HEK293T (cell line): ENCODE results near the gene ATXN7.

Source experiments
- CTCF ChIA-PET: fragments of 350-600 bp; formaldehyde crosslinking; extraction: SDS; loops from one replicate; lab custom pipeline; 2021; ENCODE audit warnings: antibody characterized with exemption, inconsistent platforms; lab: Yijun Ruan, JAX
- POLR2A ChIA-PET: fragments of 350-600 bp; formaldehyde crosslinking; extraction: SDS; loops from one replicate; lab custom pipeline; 2020; ENCODE audit warnings: antibody characterized with exemption, inconsistent platforms; lab: Yijun Ruan, JAX
- DNase-seq: peaks from one replicate; pipeline ENCODE4 v3.0.0; 2012; ENCODE audit warnings: mixed read lengths; ENCODE audit errors: extremely low spot score
- ARNT ChIP-seq: fragments of 450-650 bp; IDR thresholded peaks from 2 replicates; pipeline ENCODE4 v1.6.1; 2017; ENCODE audit warnings: mild to moderate bottlenecking
- BHLHE40 ChIP-seq: fragments of 450-650 bp; IDR thresholded peaks from 2 replicates; pipeline ENCODE4 v1.6.1; 2016; ENCODE audit warnings: mild to moderate bottlenecking, moderate library complexity, borderline replicate concordance
- CTBP1 ChIP-seq: fragments of 450-650 bp; IDR thresholded peaks from 2 replicates; pipeline ENCODE4 v1.6.1; 2016; ENCODE audit warnings: borderline replicate concordance
- ELF4 ChIP-seq: fragments of 450-650 bp; IDR thresholded peaks from 2 replicates; pipeline ENCODE4 v1.6.1; 2017; ENCODE audit warnings: antibody characterized with exemption
- FOXA1 ChIP-seq: fragments of 450-650 bp; IDR thresholded peaks from 2 replicates; pipeline ENCODE4 v1.6.1; 2016; ENCODE audit warnings: mild to moderate bottlenecking
- FOXK2 ChIP-seq: fragments of 450-650 bp; IDR thresholded peaks from 2 replicates; pipeline ENCODE4 v1.6.1; 2016; ENCODE audit warnings: mild to moderate bottlenecking
- FOXM1 ChIP-seq: fragments of 450-650 bp; IDR thresholded peaks from 2 replicates; pipeline ENCODE4 v1.6.1; 2017; ENCODE audit warnings: mild to moderate bottlenecking, borderline replicate concordance
- HDGF ChIP-seq: fragments of 450-650 bp; IDR thresholded peaks from 2 replicates; pipeline ENCODE4 v1.6.1; 2017; ENCODE audit warnings: antibody characterized with exemption, borderline replicate concordance
- L3MBTL2 ChIP-seq: fragments of 450-650 bp; conservative IDR thresholded peaks from 2 replicates; pipeline ENCODE4 v1.6.1; 2016; ENCODE audit warnings: mild to moderate bottlenecking
- LEF1 ChIP-seq: fragments of 450-650 bp; IDR thresholded peaks from 2 replicates; pipeline ENCODE4 v1.6.1; 2017; ENCODE audit warnings: mild to moderate bottlenecking, borderline replicate concordance
- NFRKB ChIP-seq: fragments of 450-650 bp; IDR thresholded peaks from 2 replicates; pipeline ENCODE4 v1.6.1; 2016; ENCODE audit warnings: mild to moderate bottlenecking, moderate library complexity
- SP1 ChIP-seq: fragments of 450-650 bp; IDR thresholded peaks from 2 replicates; pipeline ENCODE4 v1.6.1; 2017
- SUZ12 ChIP-seq: fragments of 450-650 bp; IDR thresholded peaks from 2 replicates; pipeline ENCODE4 v1.6.1; 2016; ENCODE audit warnings: mild to moderate bottlenecking
- TARDBP ChIP-seq: fragments of 450-650 bp; IDR thresholded peaks from 2 replicates; pipeline ENCODE4 v1.6.1; 2016
- ZNF384 ChIP-seq: fragments of 450-650 bp; IDR thresholded peaks from 2 replicates; pipeline ENCODE4 v1.6.1; 2016
- TF ChIP-seq, protein P1 (sequence below): fragments of 450-650 bp; IDR thresholded peaks from 2 replicates; pipeline ENCODE4 v1.6.1; 2016

The ATXN7 gene

DNA sequence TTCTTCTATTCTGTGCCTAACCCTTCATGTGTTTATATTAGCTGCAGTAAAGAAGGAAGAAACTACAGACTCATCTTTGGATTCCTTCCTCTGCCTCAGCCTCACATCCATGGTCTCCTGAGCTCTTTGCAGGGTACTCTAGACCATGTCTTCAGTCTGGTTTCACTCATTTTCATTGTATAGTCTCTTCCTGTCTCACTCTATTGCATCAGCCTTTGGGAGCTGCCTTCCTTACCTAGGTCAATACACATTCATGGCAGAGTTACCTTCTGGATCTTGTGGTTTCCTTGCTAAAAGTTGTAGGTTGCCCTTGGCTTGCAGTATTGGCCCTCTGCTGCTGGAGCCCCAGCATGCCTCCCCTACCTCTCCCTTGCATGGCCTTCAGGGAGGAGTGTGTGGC lies 80.0 kb downstream of the ATXN7 start:
- CTCF ChIA-PET, result no interaction called here
- POLR2A ChIA-PET, result no interaction called here
- no peak for DNase-seq
- TF ChIP-seq SUZ12 (no peak), L3MBTL2 (no peak), HDGF (no peak), ZNF384 (no peak), TARDBP (no peak), BHLHE40 (no peak), ELF4 (no peak), CTBP1 (no peak), FOXK2 (no peak), FOXA1 (no peak), LEF1 (no peak)

DNA sequence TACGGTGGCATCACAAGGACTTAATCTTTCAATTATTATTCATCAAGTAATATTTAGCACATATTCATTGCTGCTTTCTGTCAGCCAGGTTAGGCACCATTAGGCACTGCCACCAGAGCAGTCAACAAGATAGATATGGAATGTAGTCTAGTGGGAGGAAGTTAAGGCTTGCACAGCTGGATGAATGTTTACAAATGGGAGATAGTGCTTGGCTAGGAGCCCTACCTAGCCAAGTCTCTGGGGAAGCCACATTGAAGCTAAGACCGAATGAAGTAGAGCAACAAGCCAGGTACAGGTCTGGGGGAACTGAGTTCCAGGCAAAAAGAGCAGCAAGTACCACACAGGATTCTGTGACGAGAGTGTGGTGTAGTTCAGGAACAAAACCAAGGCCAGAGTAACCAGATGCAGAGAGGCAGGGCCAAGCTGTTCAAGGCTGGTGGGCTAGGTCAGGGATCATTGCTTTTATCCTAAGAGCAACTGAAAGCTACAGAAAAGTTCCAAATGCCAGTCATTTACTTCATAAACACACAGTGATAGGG lies 82.0 kb downstream of the ATXN7 start:
- ChIA-PET POLR2A (no interaction called here), CTCF (no interaction called here)
- DNase-seq, result no peak
- TF ChIP-seq, protein P1, sequence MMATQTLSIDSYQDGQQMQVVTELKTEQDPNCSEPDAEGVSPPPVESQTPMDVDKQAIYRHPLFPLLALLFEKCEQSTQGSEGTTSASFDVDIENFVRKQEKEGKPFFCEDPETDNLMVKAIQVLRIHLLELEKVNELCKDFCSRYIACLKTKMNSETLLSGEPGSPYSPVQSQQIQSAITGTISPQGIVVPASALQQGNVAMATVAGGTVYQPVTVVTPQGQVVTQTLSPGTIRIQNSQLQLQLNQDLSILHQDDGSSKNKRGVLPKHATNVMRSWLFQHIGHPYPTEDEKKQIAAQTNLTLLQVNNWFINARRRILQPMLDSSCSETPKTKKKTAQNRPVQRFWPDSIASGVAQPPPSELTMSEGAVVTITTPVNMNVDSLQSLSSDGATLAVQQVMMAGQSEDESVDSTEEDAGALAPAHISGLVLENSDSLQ, result no peak
- TF ChIP-seq FOXK2 (no peak), HDGF (no peak), FOXA1 (no peak), SUZ12 (no peak), FOXM1 (no peak), BHLHE40 (no peak), NFRKB (no peak), SP1 (no peak)

GRCh38 chr3:63946753-63947152 lies 83.1 kb downstream of the ATXN7 start:
- no peak for TF ChIP-seq ARNT
- no peak for TF ChIP-seq BHLHE40
- TF ChIP-seq LEF1, result no peak
- no peak for TF ChIP-seq NFRKB
- no peak for TF ChIP-seq HDGF
- no peak for TF ChIP-seq FOXM1
- TF ChIP-seq ZNF384, result no peak
- no peak for TF ChIP-seq TARDBP
- TF ChIP-seq SUZ12, result no peak
- TF ChIP-seq FOXA1, result no peak
- no peak for TF ChIP-seq SP1
- TF ChIP-seq ELF4, result no peak
- TF ChIP-seq L3MBTL2, result no peak
- no peak for TF ChIP-seq CTBP1
- no peak for DNase-seq
- ChIA-PET POLR2A (no interaction called here), CTCF (no interaction called here)

GRCh38 chr3:63947594-63947993 lies 83.9 kb downstream of the ATXN7 start:
- ChIA-PET POLR2A (no interaction called here), CTCF (no interaction called here)
- no peak for DNase-seq
- TF ChIP-seq FOXM1, result no peak

- TF ChIP-seq FOXA1 (no peak), FOXK2 (no peak), L3MBTL2 (no peak), LEF1 (no peak), FOXM1 (no peak), ARNT (no peak), SUZ12 (no peak), BHLHE40 (no peak), TARDBP (no peak), ZNF384 (no peak), NFRKB (no peak), HDGF (no peak), SP1 (no peak), ELF4 (no peak), CTBP1 (no peak)
- TF ChIP-seq, protein P1, result no peak
- no peak for DNase-seq
- CTCF ChIA-PET, result interaction anchor here (1.0 kb wide), 1 partner anchor 13 kb away, joined by 3 read pairs; no protein-coding TSS in a partner anchor
- POLR2A ChIA-PET, result no interaction called here
Observed at GRCh38 chr3:63949005-63949404, 85.3 kb downstream of the ATXN7 start.

- TF ChIP-seq NFRKB, result no peak
- TF ChIP-seq SUZ12, result no peak
- TF ChIP-seq ELF4, result no peak
- ChIA-PET CTCF (interaction anchor here (1.0 kb wide), 1 partner anchor 14 kb away, joined by 3 read pairs; no protein-coding TSS in a partner anchor), POLR2A (no interaction called here)
- no peak for DNase-seq
Observed at GRCh38 chr3:63950698-63951097, 87.0 kb downstream of the ATXN7 start.

GRCh38 chr3:63951492-63952247 lies 88.0 kb downstream of the ATXN7 start:
- TF ChIP-seq FOXA1 (no peak), ELF4 (no peak)
- ChIA-PET CTCF (interaction anchor here (1.0 kb wide), 1 partner anchor 13 kb away, joined by 3 read pairs; no protein-coding TSS in a partner anchor), POLR2A (no interaction called here)
- no peak for DNase-seq

DNA sequence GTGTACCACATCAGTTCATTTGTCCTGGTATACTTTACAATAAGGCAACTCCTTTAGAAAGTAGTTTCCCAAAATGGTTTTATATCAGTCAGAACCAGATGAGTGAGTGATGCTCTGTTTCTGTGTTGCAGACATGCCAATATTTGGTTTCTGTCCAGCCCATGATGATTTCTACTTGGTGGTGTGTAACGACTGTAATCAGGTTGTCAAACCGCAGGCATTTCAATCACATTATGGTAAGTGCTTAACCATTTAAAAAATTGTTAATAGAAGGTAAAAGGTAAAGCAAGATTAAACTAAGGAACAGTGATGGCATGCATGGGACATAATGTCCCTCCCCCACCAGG lies 88.6 kb downstream of the ATXN7 start:
- TF ChIP-seq SP1, result no peak
- no peak for TF ChIP-seq FOXA1
- no peak for TF ChIP-seq L3MBTL2
- TF ChIP-seq ELF4, result no peak
- TF ChIP-seq FOXM1, result no peak
- TF ChIP-seq LEF1, result no peak
- no peak for TF ChIP-seq HDGF
- no peak for TF ChIP-seq BHLHE40
- TF ChIP-seq, protein P1, result no peak
- TF ChIP-seq CTBP1, result no peak
- TF ChIP-seq ARNT, result no peak
- no peak for TF ChIP-seq FOXK2
- TF ChIP-seq NFRKB, result no peak
- ChIA-PET POLR2A (no interaction called here), CTCF (no interaction called here)
- DNase-seq, result no peak
